HepG2 (cell line): Measurements from ENCODE around the gene KAT6B. TPM values are rescaled to one million over a fixed set of nuclear protein-coding genes. Genes with fewer than 3 reads are reported as not detected.

Experiments
- ATAC-seq: fragments of 200-7000 bp; cut with Tn5 transposase; 3 replicates; pipeline ENCODE4 v1.9.1; 2020; ENCODE audit warnings: mild to moderate bottlenecking, moderate library complexity
- BruUV-seq: library from RNA; stranded (reverse); fragments of 400-500 nt; replicated peaks from 2 replicates; lab custom pipeline; 2021; lab: Mats Ljungman, UMichigan
- CTCF ChIA-PET: fragments of 300-600 bp; formaldehyde crosslinking; extraction: SDS; loops from one replicate; lab custom pipeline; 2021; ENCODE audit warnings: low total read pairs, inconsistent platforms, low intra/inter-chr PET ratio; lab: Yijun Ruan, JAX
- POLR2A ChIA-PET: fragments of 350-600 bp; sonication (Branson Sonifier 250); formaldehyde crosslinking; loops from one replicate; lab custom pipeline; 2020; ENCODE audit warnings: antibody characterized with exemption, inconsistent platforms; lab: Yijun Ruan, JAX
- DNase-seq: peaks from one replicate; pipeline ENCODE4 v3.0.0-alpha.2; 2015; ENCODE audit warnings: low spot score
- FAIRE-seq: peaks from 3 replicates; lab custom pipeline; 2011; peaks lifted over from hg19 to GRCh38; lab: Jason Lieb, UNC
- H2AFZ ChIP-seq: one replicate; pipeline ENCODE4 v1.6.1; 2011; ENCODE audit warnings: low read length, inconsistent platforms
- H3K27ac ChIP-seq: fragments of 300-600 bp; 3 replicates; pipeline ENCODE4 v1.8.0; 2011; ENCODE audit warnings: mixed run types, mild to moderate bottlenecking, mixed read lengths, low read length, inconsistent platforms; ENCODE audit not compliant: insufficient read depth; ENCODE audit errors: extremely low read length
- H3K27me3 ChIP-seq, 2 experiments: fragments of 200-600 bp in 1 of 2; 2 replicates in 1 of 2; 3 replicates in 1 of 2; pipeline versions ENCODE4 v1.6.0 to v1.8.0; 2011; ENCODE audit warnings: low read length in 2 of 2, mild to moderate bottlenecking in 2 of 2, moderate library complexity in 2 of 2, inconsistent platforms in 1 of 2; ENCODE audit not compliant: insufficient read depth in 2 of 2, control insufficient read depth in 1 of 2
- H3K36me3 ChIP-seq, 2 experiments: fragments of 200-600 bp in 1 of 2; replicated peaks in 1 of 2; 2 replicates in 1 of 2; 3 replicates in 1 of 2; pipeline versions ENCODE4 v1.5.1 to v1.8.0; 2011; ENCODE audit warnings: low read length in 2 of 2, inconsistent platforms in 1 of 2; ENCODE audit not compliant: insufficient read depth in 2 of 2, control insufficient read depth in 1 of 2
- H3K4me1 ChIP-seq: 2 replicates; pipeline ENCODE4 v1.5.1; 2012; ENCODE audit warnings: low read length, inconsistent platforms; ENCODE audit not compliant: insufficient read depth
- H3K4me2 ChIP-seq: 2 replicates; pipeline ENCODE4 v1.6.0; 2011; ENCODE audit warnings: low read depth, low read length, inconsistent platforms
- H3K4me3 ChIP-seq, 3 experiments: fragments of 200-600 bp in 1 of 3; sonication (generic), shearing (Covaris generic) in 1 of 3; replicated peaks in 1 of 3; 2 replicates each; pipeline ENCODE4 v1.5.1; 2011 to 2016; ENCODE audit warnings: low read length in 3 of 3, inconsistent platforms in 2 of 3, low read depth in 2 of 3, mild to moderate bottlenecking in 2 of 3, control low read depth in 1 of 3, mixed read lengths in 1 of 3; ENCODE audit not compliant: insufficient read depth in 1 of 3
- H3K79me2 ChIP-seq: one replicate; pipeline ENCODE4 v1.6.1; 2011; ENCODE audit warnings: low read length, inconsistent platforms; ENCODE audit not compliant: insufficient read depth
- H3K9ac ChIP-seq: 2 replicates; pipeline ENCODE4 v1.6.0; 2011; ENCODE audit warnings: mild to moderate bottlenecking, low read depth, low read length, inconsistent platforms; ENCODE audit not compliant: insufficient read depth
- H3K9me3 ChIP-seq: 2 replicates; pipeline ENCODE4 v1.5.1; 2012; ENCODE audit warnings: mild to moderate bottlenecking, low read length
- H4K20me1 ChIP-seq: 2 replicates; pipeline ENCODE4 v1.6.0; 2011; ENCODE audit warnings: inconsistent platforms, mild to moderate bottlenecking, low read length, moderate library complexity; ENCODE audit not compliant: insufficient read depth
- NR2C2 ChIP-seq: sonication (generic); formaldehyde crosslinking; IDR thresholded peaks from 2 replicates; pipeline ENCODE4 v1.4.0; 2020; ENCODE audit warnings: missing genetic modification reagents, mild to moderate bottlenecking, moderate library complexity, borderline replicate concordance
- POLR2A ChIP-seq, 2 experiments: IDR thresholded peaks; 2 replicates each; pipeline ENCODE4 v1.6.1; 2011; ENCODE audit warnings: low read depth in 2 of 2, low read length in 2 of 2, mild to moderate bottlenecking in 1 of 2, moderate library complexity in 1 of 2; ENCODE audit not compliant: insufficient read depth in 1 of 2
- SAP130 ChIP-seq: IDR thresholded peaks from 2 replicates; pipeline ENCODE4 v1.6.1; 2016; ENCODE audit warnings: low read depth
- SMARCC2 ChIP-seq: fragments of 450-650 bp; IDR thresholded peaks from 2 replicates; pipeline ENCODE4 v1.6.1; 2017; ENCODE audit warnings: antibody characterized with exemption, mild to moderate bottlenecking
- TAF15 ChIP-seq: fragments of 200-400 bp; formaldehyde crosslinking; IDR thresholded peaks from one replicate; pipeline ENCODE4 v1.6.1; 2018; ENCODE audit warnings: mild to moderate bottlenecking, low read depth, low read length; ENCODE audit not compliant: poor library complexity, severe bottlenecking
- TCF12 ChIP-seq, 2 experiments: fragments of 450-650 bp in 1 of 2; sonication (generic) in 1 of 2; formaldehyde crosslinking in 1 of 2; IDR thresholded peaks; 2 replicates each; pipeline versions ENCODE4 v1.6.1 to v1.8.0; 2017 to 2022; ENCODE audit warnings: antibody characterized with exemption in 1 of 2, mild to moderate bottlenecking in 1 of 2, missing genetic modification reagents in 1 of 2, moderate library complexity in 1 of 2
- ZNF281 ChIP-seq: sonication (generic); formaldehyde crosslinking; IDR thresholded peaks from 2 replicates; pipeline ENCODE4 v1.4.0; 2020; ENCODE audit warnings: missing genetic modification reagents, borderline replicate concordance
- ZNF318 ChIP-seq: sonication (generic); formaldehyde crosslinking; IDR thresholded peaks from 2 replicates; pipeline ENCODE4 v1.4.0; 2020; ENCODE audit warnings: mild to moderate bottlenecking, missing genetic modification reagents
- WGBS: methylation state at CpG from one replicate; pipeline ENCODE4 v1.1.6; 2017; ENCODE audit warnings: low lambda C conversion rate; 5-methylcytosine and 5-hydroxymethylcytosine counted together
- in situ Hi-C: cut with HindIII; loops from 2 replicates; pipeline ENCODE4 v1.10.0; 2017; ENCODE audit warnings: low pct_unique_long_range_greater_than_20kb; ENCODE audit not compliant: extremely low pct_ligation_motif_present
- intact Hi-C: fragments of 100-400 bp; cut with micrococcal nuclease; formaldehyde crosslinking; loops from one replicate; pipeline ENCODE4 v1.10.0; 2022; ENCODE audit not compliant: unreplicated experiment
- polyA plus RNA-seq, 8 experiments: library from polyadenylated mRNA; depleted of rRNA in 3 of 8; stranded (reverse) in 7 of 8; unstranded in 1 of 8; fragments of >200 nt; fragmentation: Illumina TruSeq in 4 of 8; extraction: Trizol in 4 of 8; gene quantifications; 2 replicates each; pipeline versions ENCODE4 v1.2.1 to v1.2.3, GENCODE V29; 2011 to 2016; ENCODE audit warnings: low read depth in 4 of 8, missing spikeins in 1 of 8, mixed read lengths in 1 of 8; ENCODE audit not compliant: insufficient read depth in 1 of 8
- total RNA-seq, 5 experiments: library from RNA; depleted of rRNA; stranded (reverse); fragments of >200 nt; fragmentation: Illumina TruSeq; extraction: Trizol; gene quantifications; 2 replicates each; pipeline ENCODE4 v1.2.3, GENCODE V29; 2016; ENCODE audit warnings: low read depth in 1 of 5
- TF ChIP-seq, protein P1 (sequence below): sonication (generic); formaldehyde crosslinking; IDR thresholded peaks from 2 replicates; pipeline ENCODE4 v1.4.0; 2020; ENCODE audit warnings: mild to moderate bottlenecking, missing genetic modification reagents

KAT6B gene
- total and polyA plus RNA-seq, 2 of the 13 experiments (the other 11 are each of a cell fraction or from before 2014, with no cell fraction given): 3.0 to 9.5 TPM

DNA sequence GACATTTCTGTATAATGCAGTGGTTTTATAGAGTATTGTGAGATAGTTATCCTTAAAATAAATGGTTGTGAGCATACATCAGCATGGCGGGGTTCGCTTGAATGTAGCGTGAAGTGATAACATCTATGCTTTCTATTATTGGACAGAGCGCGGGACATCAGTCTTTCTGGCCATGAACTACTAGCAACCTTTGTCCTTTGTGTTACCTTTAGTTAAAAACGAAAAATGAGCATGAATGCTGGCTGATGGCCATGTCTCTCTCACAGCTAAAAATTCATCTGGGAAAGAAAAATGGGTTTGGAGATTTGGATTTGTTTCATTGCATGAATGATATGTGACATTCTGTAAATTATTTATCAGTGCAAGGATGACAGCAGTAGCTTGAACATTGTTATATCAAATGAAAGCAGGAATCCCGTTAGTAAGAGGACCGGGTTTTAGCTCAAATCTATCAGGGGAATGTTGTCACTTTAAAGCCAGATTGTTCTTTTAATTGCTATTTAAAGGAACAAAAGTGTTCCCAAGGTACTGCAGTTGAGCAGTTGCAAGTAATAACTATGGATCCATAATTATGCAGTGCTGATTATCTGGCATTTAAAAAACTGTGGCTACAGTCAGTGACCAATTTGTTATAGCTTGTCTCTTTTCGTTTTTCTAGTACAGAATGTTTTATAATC is 131.0 kb downstream of the KAT6B start (continued):
- TF ChIP-seq SMARCC2 (no peak), NR2C2 (CRISPR knock-in tag) (no peak), POLR2A (IDR thresholded peaks at IDR 0.05; ENCODE audit: insufficient read depth in 1 of 2, low read depth in 2 of 2, low read length in 2 of 2) (no peak), SAP130 (CRISPR knock-in tag) (no peak)
- TF ChIP-seq, protein P1, sequence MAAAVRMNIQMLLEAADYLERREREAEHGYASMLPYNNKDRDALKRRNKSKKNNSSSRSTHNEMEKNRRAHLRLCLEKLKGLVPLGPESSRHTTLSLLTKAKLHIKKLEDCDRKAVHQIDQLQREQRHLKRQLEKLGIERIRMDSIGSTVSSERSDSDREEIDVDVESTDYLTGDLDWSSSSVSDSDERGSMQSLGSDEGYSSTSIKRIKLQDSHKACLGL (CRISPR knock-in tag): no peak

DNA sequence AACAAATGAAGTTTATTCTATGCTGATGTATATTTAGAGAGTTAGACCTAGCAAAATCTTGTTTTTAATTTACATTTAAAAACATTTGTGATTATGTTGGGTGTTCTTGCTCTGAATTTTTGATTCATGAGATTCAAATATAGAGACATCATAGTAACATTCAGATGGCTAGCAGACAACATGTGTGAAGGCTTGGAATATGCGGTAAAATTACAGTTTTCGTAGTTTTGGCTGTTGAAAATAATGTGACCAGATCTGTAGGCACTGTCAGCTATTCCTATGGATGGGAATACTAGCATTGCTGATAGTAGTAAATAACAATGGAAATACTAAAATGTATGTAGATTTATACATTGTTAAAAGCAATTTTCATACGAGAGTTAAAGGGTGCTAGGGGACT is 131.9 kb downstream of the KAT6B start:
- Histone ChIP-seq H3K9ac (no peak overlapping the region), H3K27me3 (no peaks in the 10 kb centered on the region), H3K4me1 (peaks cover 18% of the 10 kb centered on the region), H3K79me2 (no peaks in the 10 kb centered on the region), H3K36me3 (no peaks in the 10 kb centered on the region; a peak in 1 of 5 replicates), H3K9me3 (no peaks in the 10 kb centered on the region), H3K27ac (no peak overlapping the region), H4K20me1 (no peaks in the 10 kb centered on the region), H2AFZ (no peak overlapping the region), H3K4me2 (no peak overlapping the region), H3K4me3 (no peak overlapping the region)
- intact Hi-C loops: no loop called here
- ChIA-PET POLR2A (no interaction called here), CTCF (no interaction called here)
- WGBS: over 99% methylated on average over 3 of the region's 3 CpGs
- DNase-seq (no peak), FAIRE-seq (no peak), ATAC-seq (no peak)
- BruUV-seq: no TSS peak
- in situ Hi-C loops: no loop called here
- TF ChIP-seq TCF12 (IDR thresholded peaks at IDR 0.05): no peak
- no peak for TF ChIP-seq TCF12 (CRISPR knock-in tag; IDR thresholded peaks at IDR 0.05)
- no peak for TF ChIP-seq ZNF318 (CRISPR knock-in tag)
- no peak for TF ChIP-seq ZNF281 (CRISPR knock-in tag)
- TF ChIP-seq TAF15: no peak
